ENCODE results near the gene KATNA1.

The KATNA1 gene

GRCh38 chr6:149580880-149581279, 67.6 kb downstream of the KATNA1 start:
- no peak for TF ChIP-seq CTCF (conservative IDR thresholded peaks at IDR 0.05; ENCODE audit: low read depth, low read length)
- H3K4me3 ChIP-seq (ENCODE audit: low read length), result no peak overlapping the region
- no peak for DNase-seq (ENCODE audit: low read depth)

GRCh38 chr6:149567945-149568585, 80.4 kb downstream of the KATNA1 start:
- DNase-seq (ENCODE audit: low read depth), result no peak
- TF ChIP-seq CTCF (conservative IDR thresholded peaks at IDR 0.05; ENCODE audit: low read depth, low read length), result no peak
- no peak overlapping the region for H3K4me3 ChIP-seq (ENCODE audit: low read length)

- H3K4me3 ChIP-seq (ENCODE audit: low read length), result peak overlapping the region; percentile 87
- no peak for TF ChIP-seq CTCF (conservative IDR thresholded peaks at IDR 0.05; ENCODE audit: low read depth, low read length)
- no peak for DNase-seq (ENCODE audit: low read depth)
Measured at GRCh38 chr6:149567194-149567586, 81.3 kb downstream of the KATNA1 start.

- no peak for DNase-seq (ENCODE audit: low read depth)
- H3K4me3 ChIP-seq (ENCODE audit: low read length), result peak overlapping the region; percentile 87
- no peak for TF ChIP-seq CTCF (conservative IDR thresholded peaks at IDR 0.05; ENCODE audit: low read depth, low read length)
Measured at GRCh38 chr6:149566410-149567193, 81.9 kb downstream of the KATNA1 start.

- peak within 1 kb of the TSS; percentile 87 for H3K4me3 ChIP-seq (ENCODE audit: low read length)
- peak; percentile 76 for TF ChIP-seq CTCF (conservative IDR thresholded peaks at IDR 0.05; ENCODE audit: low read depth, low read length)
- DNase-seq (ENCODE audit: low read depth), result peak; percentile 69
Measured at GRCh38 chr6:149565527-149566409, 82.7 kb downstream of the KATNA1 start, which contains the start of gene GINM1. Gene GINM1 (plus strand): TSS chr6:149566375. CDS start chr6:149566415, 40 bp downstream.

- DNase-seq (ENCODE audit: low read depth), result no peak
- no peak for TF ChIP-seq CTCF (conservative IDR thresholded peaks at IDR 0.05; ENCODE audit: low read depth, low read length)
- no peak overlapping the region for H3K4me3 ChIP-seq (ENCODE audit: low read length)
Measured at GRCh38 chr6:149563928-149564325, 84.6 kb downstream of the KATNA1 start.

Data from retinal pigment epithelial cell (primary cell).